NCI-H1092 treated with DMSO at 0.1 percent for 48 hours (cell line): ENCODE results near the gene GRID1.

Source experiments
- DNase-seq: peaks from one replicate; lab custom pipeline; 2025; lab: John Stamatoyannopoulos, UW

Gene GRID1

DNA sequence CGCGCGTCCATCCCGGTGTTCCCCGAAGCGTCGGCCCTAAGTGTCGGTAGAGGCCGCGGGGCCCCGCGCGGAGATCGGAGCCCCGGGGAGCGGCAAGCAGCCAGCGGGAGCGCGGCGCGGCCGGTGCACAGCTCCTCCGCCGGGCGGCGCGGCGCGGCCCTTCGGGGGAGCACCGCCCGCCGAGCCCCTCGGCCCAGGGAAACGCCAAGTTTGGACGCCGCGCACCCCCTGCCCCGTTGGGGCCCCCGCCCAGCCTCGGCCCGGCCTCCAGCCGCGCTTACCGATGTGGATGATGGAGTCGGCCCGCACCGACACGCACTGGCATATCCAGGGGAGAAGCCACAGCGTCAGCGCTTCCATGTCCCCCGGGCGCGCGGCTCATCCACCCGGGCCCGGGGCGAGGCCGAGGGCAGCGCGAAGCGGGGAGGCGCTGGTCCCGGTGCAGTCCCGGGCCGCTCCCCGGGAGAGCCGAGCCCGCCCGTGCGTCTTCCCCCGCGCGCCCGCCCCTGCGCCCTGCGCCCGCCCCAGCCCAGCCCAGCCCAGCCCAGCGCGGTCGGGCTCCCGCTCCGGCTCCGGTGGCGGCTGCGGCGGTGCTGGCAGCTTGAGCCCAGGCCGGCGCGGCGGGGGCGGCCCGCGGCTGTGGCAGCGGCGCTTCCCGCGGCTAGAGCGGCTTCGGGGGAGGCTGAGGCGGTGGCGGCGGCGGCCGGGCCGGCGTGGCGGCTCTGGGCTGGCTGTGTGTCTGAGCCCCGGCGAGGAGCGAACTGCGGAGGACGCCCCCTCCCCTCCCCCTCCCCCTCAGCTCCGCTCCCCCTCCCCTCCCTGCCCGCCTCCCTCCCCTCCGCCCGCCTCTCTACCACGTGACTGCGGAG, at the start of gene GRID1:
Gene GRID1, minus strand, starts transcription at position 763 of the 869 bp plus-strand sequence.
- peak; percentile 27 for DNase-seq

DNA sequence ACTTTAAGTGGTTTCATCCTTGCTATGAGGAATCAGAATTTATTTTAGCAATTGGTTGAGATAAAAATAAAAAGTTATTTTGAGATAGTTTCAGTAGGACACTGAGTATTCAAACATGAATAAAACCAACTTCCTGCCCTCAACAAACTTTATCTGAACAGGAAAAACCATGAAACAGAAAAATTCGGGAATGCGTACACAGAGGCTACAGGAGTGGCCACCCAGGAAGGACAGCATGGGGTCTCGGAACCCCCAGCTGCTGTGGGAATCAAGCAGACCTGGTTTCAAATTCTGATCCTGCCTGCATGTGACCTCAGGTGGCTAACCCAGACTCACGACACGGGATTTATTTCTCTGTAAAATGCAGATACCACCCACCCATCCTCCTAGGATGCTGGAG, 49.0 kb upstream of the GRID1 start:
- DNase-seq: no peak

DNA sequence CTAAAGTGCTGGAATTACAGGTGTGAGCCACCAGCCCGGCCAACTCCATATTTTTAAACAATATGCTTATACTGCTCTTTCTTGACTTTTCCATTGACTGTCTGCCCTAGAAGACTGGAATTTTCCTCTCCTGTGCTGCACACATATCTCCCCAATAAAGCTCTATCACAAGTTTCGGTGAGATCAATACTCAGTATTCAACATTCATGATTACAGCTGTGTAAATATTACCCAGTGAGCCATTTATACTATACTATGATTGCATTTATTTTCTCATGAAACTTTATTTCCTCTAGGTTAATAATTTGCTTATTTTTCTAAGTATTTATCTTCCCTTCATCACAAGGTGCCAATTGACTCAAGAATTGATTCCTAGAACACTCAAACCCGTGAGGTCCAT, 48.5 kb upstream of the GRID1 start:
- no peak for DNase-seq

DNA sequence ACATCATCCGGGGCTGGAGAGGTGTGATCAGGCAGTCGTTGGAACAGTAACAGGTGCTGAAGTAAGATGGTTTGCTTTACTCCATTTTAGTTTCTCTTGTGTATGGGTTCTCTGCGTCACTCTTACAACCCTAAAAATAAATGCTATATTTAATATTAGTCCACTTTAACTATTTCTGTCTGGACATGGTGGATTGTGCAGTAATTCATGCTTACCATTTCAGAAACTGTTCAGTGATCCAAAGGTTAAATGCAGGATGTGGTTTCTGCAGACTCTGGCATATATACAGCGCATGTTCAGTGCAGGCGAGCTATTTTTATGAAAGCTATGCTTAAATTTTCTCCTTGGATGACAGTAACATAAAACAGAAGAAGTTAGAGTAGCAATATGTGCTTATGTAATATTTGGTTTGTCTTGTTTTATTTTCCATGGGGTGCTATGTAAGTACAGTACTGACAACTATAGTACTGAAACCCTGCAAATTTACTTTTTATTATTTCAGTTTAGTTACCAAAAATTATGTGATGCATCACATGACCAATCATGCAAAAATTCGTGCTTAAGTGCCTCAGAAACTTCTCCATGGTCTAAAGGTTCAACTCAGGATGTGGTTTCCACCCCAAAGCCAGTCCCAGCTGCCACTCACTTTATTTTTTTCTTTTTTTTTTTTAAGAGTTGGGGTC, 46.6 kb upstream of the GRID1 start:
- DNase-seq: no peak

DNA sequence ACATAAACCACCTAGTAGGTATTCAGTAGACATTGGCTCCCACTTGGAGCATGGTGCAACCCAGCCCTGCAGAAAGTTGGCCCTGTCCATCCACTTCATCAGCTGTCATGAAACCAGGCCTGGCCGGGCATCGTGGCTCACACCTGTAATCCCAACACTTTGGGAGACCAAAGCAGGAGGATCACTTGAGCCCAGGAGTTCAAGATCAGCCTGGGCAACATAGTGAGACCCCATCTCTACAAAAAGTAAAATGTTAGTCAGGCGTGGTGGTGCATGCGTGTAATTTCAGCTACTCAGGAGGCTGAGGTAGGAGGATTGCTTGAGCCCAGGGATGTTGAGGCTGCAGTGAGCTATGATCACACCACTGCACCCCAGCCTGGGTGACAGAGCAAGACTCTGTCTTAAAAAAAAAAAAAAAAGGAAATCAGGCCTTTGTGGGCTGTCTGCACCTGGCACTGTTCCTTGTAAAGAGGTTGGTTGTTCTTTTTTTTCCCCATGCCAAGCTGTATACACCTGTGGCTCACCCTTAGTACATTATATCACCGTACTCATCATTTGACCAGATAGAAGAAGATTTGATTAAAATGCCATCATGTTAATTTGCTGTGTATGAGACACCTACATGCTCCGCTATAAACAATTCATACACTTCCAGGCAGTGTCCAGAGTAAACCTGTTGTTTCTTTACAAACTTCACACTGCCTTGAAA, 45.4 kb upstream of the GRID1 start:
- no peak for DNase-seq

DNA sequence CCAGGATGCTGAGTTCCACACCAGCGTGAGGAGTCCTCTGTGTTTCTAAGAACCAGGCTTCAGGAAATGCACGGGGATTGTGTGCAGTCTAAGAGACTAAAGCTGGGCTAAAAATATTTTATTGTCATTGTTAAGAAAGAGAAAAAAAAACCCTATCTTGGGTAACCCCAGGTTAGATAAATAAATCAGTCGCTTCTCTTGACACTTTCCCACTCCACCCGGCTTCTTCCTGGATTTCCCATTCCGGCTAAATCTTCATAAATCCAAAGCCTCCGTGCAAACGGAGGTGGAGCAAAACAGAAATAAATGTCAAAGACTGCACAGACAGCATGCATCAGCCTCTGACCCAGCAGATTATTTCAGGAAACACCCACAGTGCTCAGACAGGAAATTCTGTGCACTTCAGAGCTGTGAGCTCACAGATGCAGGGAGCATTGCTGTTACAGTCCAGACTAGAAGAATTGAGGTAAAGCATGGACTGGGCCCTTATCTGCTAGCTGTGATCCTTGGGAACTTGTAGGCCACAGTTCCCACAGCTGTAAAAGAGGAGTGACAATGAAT, 44.8 kb upstream of the GRID1 start:
- no peak for DNase-seq

DNA sequence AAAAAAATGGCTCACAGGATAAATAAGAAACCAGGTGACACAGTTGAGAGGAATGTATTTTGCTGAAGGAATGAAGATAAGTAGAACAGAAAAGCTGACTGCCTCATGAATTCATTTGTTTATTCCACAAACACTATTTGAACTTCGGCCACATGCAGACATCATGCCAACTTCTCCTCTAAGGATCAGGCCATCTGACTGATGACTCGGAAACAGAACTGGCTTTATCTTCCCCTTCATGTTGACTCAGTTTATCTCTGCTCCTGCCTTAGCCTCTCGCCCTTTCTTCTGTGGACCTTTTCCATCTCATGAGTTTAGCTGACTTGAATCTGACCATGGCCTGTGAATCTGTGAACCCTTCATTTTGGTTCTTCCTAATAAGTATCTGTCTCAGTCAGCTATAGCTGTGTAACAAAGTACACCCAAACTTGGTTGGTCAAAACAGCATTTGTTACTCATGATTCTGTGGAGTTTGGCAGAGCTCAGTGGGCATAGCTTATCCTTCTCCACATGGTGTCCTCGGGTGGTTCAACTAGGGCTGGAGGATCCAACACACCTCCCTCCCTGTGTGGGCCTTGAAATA, 44.0 kb upstream of the GRID1 start:
- DNase-seq: no peak

DNA sequence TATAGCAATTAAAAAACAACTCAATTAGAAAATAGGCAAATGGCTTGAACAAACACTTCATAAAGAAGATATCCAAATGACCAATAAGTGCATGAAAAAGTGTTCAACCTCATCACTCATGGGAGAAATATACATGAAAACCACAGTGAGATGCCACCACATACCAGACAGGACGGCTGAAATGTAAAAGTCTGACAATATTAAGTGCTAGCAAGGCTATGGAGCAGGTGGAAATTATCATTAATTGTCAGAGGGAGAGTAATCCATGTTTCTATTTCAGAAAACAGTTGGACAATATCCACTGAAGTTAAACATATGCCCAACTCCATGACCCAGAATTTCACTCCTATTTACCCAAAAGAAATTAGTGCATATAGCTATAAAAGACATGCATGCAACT, 42.6 kb upstream of the GRID1 start:
- DNase-seq: no peak

DNA sequence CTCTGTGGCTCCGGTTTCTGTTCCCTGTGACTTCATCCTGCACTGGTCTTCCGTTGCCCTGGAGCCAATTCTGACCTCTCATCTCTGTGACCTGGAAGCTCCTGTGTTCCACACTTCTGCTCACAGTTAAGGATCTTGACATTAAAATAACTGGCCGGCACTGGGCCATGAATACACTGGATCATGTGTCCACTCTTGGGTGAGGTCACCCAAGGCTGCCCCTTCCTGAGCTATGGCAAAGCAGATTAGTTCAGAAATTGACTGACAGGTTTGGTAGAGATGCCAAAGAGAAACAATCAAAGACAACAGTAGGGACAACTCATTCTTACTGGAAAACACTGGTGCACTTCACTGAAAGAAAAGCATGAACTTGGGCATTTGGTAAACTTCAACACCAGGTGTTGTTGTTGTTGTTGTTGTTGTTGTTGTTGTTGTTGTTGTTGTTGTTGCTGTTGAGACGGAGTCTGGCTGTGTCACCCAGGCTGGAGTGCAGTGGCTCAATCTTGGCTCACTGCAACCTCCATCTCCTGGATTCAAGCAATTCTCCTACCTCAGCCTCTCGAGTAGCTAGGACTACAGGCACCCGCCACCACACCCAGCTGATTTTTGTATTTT, 36.7 kb upstream of the GRID1 start:
- no peak for DNase-seq

DNA sequence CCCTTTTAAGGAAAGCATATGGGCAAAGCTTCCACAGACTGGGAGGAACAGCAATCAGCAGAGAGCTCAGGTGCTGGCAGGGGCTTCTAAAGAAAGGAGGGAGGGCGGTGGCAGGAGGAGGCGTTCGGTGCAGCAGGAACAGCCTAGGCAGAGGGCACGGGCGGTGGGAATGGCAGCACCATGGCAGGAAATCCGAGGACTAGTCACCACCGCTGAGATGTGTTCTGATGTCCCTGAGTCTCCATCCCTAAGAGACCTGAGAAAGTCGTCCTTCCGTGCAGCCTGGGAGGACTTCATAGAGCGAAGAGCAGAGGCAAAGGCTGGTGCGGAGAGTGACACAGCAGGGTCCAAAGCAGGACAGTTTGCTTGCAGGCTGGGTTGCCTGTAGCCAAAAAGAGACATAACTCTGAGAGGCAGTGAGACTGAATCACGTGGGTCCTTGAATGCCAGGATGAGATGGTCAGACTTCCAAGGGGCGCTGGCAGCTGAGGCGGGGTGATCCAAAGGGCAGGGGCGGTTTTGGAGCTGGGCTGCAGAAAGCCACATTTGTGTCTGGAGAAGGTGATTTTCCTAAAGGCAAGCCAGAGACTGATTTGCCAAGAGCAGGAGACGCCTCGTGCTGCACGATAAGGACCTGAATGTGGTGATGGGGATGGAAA, 35.8 kb upstream of the GRID1 start:
- DNase-seq: no peak

DNA sequence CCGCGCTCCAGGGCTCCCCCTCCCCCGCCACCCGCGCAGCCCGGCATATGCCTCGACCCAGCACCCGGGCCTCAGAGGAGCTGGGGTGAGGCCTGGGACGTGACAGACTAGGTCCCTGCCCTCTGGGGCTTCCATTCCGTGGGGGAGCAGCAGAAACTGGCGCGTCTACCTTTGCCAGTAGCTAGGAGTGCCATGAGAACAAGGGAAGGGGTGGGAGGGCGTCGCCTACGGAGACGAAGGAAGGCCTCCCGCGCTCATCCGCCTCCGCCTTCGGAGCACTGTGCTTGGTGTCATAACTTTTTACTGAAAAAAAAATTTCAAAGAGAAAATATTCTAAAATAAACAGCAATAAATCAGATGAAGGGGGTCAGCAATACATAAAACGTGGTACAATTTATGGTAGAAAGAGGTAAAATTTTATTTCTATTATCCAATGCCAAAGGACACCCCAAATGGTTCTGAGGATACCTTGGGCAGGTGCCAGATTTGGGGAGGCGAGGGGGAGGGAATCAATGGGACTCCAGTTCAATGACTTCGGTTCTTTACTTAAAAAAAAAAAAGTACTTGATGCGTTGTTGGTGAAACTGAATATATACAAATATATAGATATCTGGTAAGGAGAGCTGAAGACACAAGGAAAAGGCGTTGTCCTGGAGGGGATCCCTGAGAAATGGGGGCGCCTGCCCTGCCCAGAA, 35.1 kb upstream of the GRID1 start:
- DNase-seq: no peak

DNA sequence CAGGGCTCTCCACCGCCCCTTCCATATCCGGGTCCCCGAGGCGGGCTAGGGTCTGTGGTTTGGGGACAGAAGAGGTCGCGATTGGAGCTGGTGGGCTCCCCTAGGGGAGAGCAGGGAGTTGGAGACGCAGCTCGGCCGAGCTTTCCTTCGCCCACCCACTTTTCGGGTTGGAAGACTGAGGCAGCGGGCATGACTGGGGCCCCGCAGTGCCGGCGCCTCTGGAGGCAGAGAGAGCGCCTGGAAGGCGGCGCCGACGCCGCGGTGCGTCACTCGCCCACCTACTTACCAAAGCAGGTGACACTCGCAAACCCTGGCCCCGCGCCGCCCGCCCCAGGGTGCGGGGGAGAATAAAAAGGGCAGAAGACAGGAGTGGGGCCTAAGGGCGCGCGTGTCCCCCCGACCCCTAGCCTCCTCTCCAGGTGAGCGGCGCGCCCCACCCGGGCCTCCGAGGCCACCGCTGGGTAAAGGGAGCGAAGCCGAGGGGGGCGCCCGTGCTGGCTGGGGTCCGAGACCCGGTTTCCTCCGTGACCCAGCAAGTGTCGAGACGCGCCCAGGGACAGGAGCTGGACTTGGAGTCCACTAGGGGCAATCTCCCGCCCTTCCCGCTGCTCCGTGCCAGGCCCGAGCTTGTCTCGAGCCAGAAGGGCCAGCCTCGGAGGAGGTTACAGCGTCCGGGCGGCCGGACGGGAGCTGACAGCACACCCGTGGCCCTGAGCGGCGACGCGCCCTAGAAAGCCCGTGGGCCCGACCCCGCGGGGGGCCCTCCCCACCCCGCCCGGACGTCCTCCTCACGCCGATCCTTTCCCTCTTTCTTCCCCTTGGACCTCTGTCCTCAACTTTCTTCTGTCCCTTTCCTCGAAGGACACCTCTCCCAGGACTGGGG, 34.4 kb upstream of the GRID1 start:
- DNase-seq: no peak

DNA sequence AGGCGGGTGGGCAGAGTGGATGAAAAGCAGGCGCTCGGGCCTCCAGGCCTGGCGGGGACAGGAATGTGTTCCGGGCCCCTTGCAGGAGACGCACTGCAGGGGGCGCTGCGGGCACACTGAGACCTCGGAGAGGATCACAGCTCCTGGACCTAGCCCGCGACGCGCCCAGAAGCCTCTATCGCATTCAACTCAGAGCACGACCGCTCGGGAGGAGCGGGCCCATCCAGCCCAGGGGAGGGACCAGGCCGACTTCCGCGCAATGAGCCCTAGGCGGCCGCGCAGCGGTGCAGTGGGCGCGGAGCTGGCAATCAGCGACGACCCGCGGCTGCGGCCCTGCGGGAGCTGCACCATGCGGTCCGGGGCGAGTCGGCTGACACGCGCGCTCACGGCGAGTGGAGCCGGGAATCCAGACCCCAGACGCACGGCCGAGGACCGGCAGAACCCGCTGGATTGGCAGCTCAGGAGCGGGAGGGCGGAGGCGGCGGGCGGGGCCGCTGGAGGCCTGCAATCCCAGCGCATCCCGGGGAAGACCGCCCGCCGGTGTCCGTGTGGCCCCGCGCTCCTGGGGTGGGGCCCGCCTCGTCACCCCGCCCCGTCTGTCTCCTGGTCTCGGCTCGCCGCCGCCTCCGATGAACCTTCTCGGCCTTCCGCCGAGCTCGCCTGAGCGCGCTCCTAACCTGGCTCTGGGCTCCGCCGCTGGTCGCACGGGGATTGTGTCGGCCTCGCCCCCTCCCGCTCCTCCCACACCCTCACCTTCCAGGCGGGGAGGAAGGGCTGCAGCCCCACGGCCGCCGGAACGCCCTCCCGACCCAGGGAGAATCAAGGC, 33.5 kb upstream of the GRID1 start:
- peak; percentile 82 for DNase-seq

DNA sequence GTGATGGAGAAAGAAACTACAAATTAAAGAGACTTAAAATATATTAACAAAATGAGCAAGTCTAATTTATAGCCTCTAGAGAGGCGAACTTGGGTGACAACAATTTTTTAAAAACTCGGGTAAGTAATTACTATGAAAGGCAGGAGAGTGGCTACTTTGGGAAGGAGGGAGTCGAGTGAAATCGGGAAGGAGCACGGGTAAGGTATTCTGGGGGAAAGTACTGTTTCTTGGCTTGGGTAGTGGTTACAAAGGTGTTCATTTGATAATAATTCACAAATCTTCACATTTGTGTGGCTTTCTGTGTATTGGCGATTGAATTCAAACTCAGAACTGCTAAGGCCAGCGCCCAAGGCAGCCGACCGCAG, 32.9 kb upstream of the GRID1 start:
- DNase-seq: no peak

DNA sequence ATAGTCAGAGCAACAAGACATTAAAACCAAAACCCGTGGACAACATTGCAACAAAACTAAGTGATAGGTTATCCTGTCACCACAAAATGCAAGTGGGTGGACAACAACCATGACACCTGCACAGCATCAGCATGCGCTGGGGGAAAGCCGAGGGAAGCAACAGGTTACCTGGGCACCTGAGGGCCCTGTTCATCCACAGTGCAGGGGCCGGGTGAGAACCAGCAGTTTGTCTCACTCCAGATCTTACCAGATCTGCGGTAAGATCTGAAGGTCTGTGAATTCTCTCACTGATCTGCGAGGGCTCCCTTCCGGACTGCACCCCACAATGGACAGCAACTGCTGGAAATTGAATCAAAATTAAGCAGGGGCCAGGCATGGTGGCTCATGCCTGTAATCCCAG, 30.5 kb upstream of the GRID1 start:
- no peak for DNase-seq

DNA sequence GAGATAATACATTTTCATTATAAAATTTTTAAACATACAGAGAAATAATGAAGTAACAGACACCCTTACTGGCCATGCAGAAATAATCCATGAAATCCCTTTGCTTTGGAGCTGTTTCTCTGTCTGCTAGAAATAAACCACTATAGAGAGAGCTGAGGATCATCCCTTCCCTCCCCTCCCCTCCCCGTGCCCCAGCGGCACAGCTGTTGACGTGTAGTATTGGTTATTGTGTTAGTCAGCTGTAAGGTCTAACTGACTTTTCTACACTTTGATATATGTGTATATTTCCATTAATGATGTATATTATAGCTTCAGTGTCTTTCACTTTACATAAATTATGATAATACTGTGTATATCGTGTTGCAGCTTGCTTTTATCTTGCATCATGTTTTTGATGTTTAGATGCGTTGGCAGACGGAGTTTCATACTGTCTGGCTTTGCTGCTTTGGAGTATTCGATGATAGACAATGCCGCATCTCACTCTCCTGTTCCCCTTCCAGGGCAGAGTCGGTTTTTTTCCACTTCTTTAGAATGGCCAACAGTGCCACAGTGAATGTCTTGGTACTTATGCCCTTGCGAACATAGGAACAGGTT, 27.4 kb upstream of the GRID1 start:
- no peak for DNase-seq

DNA sequence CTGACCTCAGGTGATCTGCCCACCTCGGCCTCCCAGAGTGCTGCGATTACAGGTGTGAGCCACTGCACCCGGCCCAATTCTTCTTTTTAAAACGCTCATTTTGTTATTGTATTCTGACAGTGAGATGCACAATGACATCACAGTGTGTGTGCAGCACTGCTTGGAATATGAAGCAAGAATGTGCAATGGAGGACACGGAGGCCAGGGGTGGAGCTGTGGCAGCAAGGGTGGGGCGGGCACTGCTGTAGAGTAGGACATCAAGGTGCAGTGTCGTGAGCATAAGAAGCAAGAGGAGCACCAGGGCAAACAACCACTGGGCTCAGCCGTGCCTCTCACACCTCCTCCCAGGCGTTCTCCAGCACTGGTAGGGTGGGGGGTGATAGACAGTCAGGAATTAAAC, 26.8 kb upstream of the GRID1 start:
- no peak for DNase-seq

DNA sequence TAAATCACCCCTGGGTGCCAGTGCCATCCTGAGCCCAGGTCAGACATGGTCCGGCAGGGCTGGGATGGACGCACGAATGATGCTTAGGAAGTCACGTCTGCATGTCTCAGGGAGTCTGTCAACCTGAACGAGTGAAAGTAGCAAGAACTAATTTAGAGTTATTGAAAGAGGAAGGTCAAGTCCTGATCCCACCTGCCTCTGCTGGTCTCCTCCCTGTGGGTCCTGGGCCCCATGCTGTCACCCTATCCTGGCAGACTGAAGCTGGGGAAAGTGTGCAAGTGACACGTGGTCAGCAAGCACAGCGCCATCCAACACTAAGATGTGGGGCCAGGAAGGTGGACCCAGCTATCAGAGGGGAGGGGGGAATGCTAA, 26.1 kb upstream of the GRID1 start:
- DNase-seq: no peak
